Vagina (tissue), 2 donors: ENCODE results near the gene CLDN22. TPM values are rescaled to one million over a fixed set of nuclear protein-coding genes. Genes with fewer than 3 reads are reported as not detected.

Source experiments
- DNase-seq, 2 donors: peaks; one replicate each; pipeline ENCODE4 v3.0.0-alpha.2; 2017; ENCODE audit errors: extremely low spot score in 2 of 2
- H3K27ac ChIP-seq: fragments of 200-600 bp; sonication (generic); one replicate; pipeline ENCODE4 v1.5.1; 2019
- H3K27me3 ChIP-seq: fragments of 200-600 bp; sonication (generic); one replicate; pipeline ENCODE4 v1.5.1; 2019
- H3K36me3 ChIP-seq, 2 donors: fragments of 200-600 bp; sonication (generic); one replicate each; pipeline ENCODE4 v1.5.1; 2017 to 2019
- H3K4me1 ChIP-seq: fragments of 200-600 bp; sonication (generic); one replicate; pipeline ENCODE4 v1.5.1; 2019
- H3K4me3 ChIP-seq, 2 donors: fragments of 200-600 bp; sonication (generic); 1 replicate in 1 of 2; 2 replicates in 1 of 2; pipeline ENCODE4 v1.5.1; 2016 to 2019
- H3K9me3 ChIP-seq: fragments of 200-600 bp; sonication (generic); one replicate; pipeline ENCODE4 v1.5.1; 2019
- POLR2A ChIP-seq, 2 donors: fragments of 450-650 bp; IDR thresholded peaks; one replicate each; pipeline ENCODE4 v1.6.1; 2017; ENCODE audit warnings: antibody characterized with exemption in 2 of 2, mild to moderate bottlenecking in 2 of 2, moderate library complexity in 2 of 2
- POLR2AphosphoS5 ChIP-seq, 2 donors: sonication (generic); formaldehyde crosslinking; IDR thresholded peaks; one replicate each; pipeline ENCODE4 v1.9.0; 2017; ENCODE audit warnings: antibody characterized with exemption in 2 of 2, mild to moderate bottlenecking in 2 of 2, low read depth in 1 of 2; ENCODE audit not compliant: insufficient read depth in 1 of 2
- intact Hi-C: fragments of 100-400 bp; cut with DNase I; formaldehyde crosslinking; loops from one replicate; pipeline ENCODE4 v1.15.1; 2023
- total RNA-seq: library from RNA; depleted of rRNA; stranded (reverse); fragments of >200 nt; gene quantifications from one replicate; pipeline ENCODE4 v1.2.3, GENCODE V29; 2016
- TF ChIP-seq, protein P1 (sequence below), 3 experiments: fragments of 450-650 bp in 2 of 3; fragments of 200-600 bp in 1 of 3; sonication (generic) in 1 of 3; IDR thresholded peaks; one replicate each; pipeline ENCODE4 v1.5.1; 2017 to 2019; ENCODE audit warnings: antibody characterized with exemption in 3 of 3, mild to moderate bottlenecking in 2 of 3, moderate library complexity in 2 of 3

Gene CLDN22
- total RNA-seq, 1 donor from 2014 or later = not detected

GRCh38 chr4:183304067-183304466, 16.0 kb downstream of the CLDN22 start:
- no peaks in the 10 kb centered on the region for H3K4me1 ChIP-seq
- no peak for TF ChIP-seq POLR2AphosphoS5 (IDR thresholded peaks at IDR 0.05; ENCODE audit: insufficient read depth in 1 of 2, low read depth in 1 of 2)
- TF ChIP-seq, protein P1, sequence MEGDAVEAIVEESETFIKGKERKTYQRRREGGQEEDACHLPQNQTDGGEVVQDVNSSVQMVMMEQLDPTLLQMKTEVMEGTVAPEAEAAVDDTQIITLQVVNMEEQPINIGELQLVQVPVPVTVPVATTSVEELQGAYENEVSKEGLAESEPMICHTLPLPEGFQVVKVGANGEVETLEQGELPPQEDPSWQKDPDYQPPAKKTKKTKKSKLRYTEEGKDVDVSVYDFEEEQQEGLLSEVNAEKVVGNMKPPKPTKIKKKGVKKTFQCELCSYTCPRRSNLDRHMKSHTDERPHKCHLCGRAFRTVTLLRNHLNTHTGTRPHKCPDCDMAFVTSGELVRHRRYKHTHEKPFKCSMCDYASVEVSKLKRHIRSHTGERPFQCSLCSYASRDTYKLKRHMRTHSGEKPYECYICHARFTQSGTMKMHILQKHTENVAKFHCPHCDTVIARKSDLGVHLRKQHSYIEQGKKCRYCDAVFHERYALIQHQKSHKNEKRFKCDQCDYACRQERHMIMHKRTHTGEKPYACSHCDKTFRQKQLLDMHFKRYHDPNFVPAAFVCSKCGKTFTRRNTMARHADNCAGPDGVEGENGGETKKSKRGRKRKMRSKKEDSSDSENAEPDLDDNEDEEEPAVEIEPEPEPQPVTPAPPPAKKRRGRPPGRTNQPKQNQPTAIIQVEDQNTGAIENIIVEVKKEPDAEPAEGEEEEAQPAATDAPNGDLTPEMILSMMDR (IDR thresholded peaks at IDR 0.05) = no peak
- no peak for TF ChIP-seq POLR2A (IDR thresholded peaks at IDR 0.05)
- intact Hi-C loops = no loop called here

GRCh38 chr4:183303301-183303700, 16.8 kb downstream of the CLDN22 start:
- no peak for TF ChIP-seq POLR2AphosphoS5 (IDR thresholded peaks at IDR 0.05; ENCODE audit: insufficient read depth in 1 of 2, low read depth in 1 of 2)
- TF ChIP-seq POLR2A (IDR thresholded peaks at IDR 0.05) = no peak
- TF ChIP-seq, protein P1 (IDR thresholded peaks at IDR 0.05) = no peak
- Histone ChIP-seq H3K27me3 (no peaks in the 10 kb centered on the region), H3K4me1 (no peaks in the 10 kb centered on the region), H3K4me3 (no peak overlapping the region), H3K36me3 (no peaks in the 10 kb centered on the region), H3K9me3 (no peaks in the 10 kb centered on the region), H3K27ac (no peak overlapping the region)
- intact Hi-C loops = no loop called here
- DNase-seq = no peak

More at GRCh38 chr4:183304067-183304466, 16.0 kb downstream of the CLDN22 start:
- DNase-seq = no peak
- H3K4me3 ChIP-seq = no peak overlapping the region
- no peaks in the 10 kb centered on the region for H3K36me3 ChIP-seq
- no peaks in the 10 kb centered on the region for H3K9me3 ChIP-seq
- no peak overlapping the region for H3K27ac ChIP-seq
- H3K27me3 ChIP-seq = no peaks in the 10 kb centered on the region

- no peak overlapping the region for H3K27ac ChIP-seq
- intact Hi-C loops = no loop called here
- H3K4me3 ChIP-seq = no peak overlapping the region
- TF ChIP-seq, protein P1 (IDR thresholded peaks at IDR 0.05) = no peak
- no peak for TF ChIP-seq POLR2A (IDR thresholded peaks at IDR 0.05)
- no peak for TF ChIP-seq POLR2AphosphoS5 (IDR thresholded peaks at IDR 0.05; ENCODE audit: insufficient read depth in 1 of 2, low read depth in 1 of 2)
- no peaks in the 10 kb centered on the region for H3K9me3 ChIP-seq
- H3K27me3 ChIP-seq = no peaks in the 10 kb centered on the region
- DNase-seq = no peak
- H3K36me3 ChIP-seq = peaks cover 0 to 6% of the 10 kb centered on the region in 2 donors
- H3K4me1 ChIP-seq = no peaks in the 10 kb centered on the region
Measured at GRCh38 chr4:183300655-183301054, 19.4 kb downstream of the CLDN22 start.

DNA sequence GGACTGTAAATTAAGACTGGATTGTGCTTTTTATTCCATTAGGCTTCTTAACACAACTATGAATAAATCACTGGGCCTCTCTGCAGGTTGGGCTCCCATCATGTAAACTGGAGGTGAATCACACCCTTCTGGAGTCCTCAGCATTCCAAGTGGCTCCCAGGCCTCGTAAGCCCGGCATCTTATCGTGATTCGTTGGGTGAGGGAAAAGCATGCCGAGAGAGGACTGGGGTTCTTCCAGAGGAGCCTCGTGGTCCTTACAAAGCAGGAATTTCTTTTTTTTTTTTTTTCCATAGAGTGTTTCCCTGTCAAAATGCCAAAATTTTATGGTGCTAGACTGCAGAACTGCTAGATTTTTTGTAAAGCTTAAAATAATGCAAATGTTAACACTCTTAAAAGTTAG, 20.0 kb downstream of the CLDN22 start:
- H3K27me3 ChIP-seq = no peaks in the 10 kb centered on the region
- TF ChIP-seq, protein P1 (IDR thresholded peaks at IDR 0.05) = no peak
- TF ChIP-seq POLR2AphosphoS5 (IDR thresholded peaks at IDR 0.05; ENCODE audit: insufficient read depth in 1 of 2, low read depth in 1 of 2) (no peak), POLR2A (IDR thresholded peaks at IDR 0.05) (no peak)
- DNase-seq = no peak
- intact Hi-C loops = no loop called here
- no peak overlapping the region for H3K4me3 ChIP-seq
- no peaks in the 10 kb centered on the region for H3K4me1 ChIP-seq
- H3K9me3 ChIP-seq = no peaks in the 10 kb centered on the region
- peaks cover 0 to 11% of the 10 kb centered on the region in 2 donors for H3K36me3 ChIP-seq
- H3K27ac ChIP-seq = no peak overlapping the region

GRCh38 chr4:183299464-183299863, 20.6 kb downstream of the CLDN22 start:
- intact Hi-C loops = no loop called here
- TF ChIP-seq, protein P1 (IDR thresholded peaks at IDR 0.05) = no peak
- TF ChIP-seq POLR2A (IDR thresholded peaks at IDR 0.05) (no peak), POLR2AphosphoS5 (IDR thresholded peaks at IDR 0.05; ENCODE audit: insufficient read depth in 1 of 2, low read depth in 1 of 2) (no peak)
- H3K27me3 ChIP-seq = no peaks in the 10 kb centered on the region
- H3K36me3 ChIP-seq = peaks cover 0 to 11% of the 10 kb centered on the region in 2 donors
- no peak overlapping the region for H3K4me3 ChIP-seq
- no peaks in the 10 kb centered on the region for H3K9me3 ChIP-seq
- DNase-seq = no peak
- no peak overlapping the region for H3K27ac ChIP-seq
- H3K4me1 ChIP-seq = no peaks in the 10 kb centered on the region
